DMS79 treated with DMSO at 0.1 percent for 48 hours (cell line): ENCODE data around the gene IPO4.
"Not testable (repeated sequence)": the region's sequence is repeated elsewhere in the genome, so short reads cannot be mapped to it uniquely, and the experiment has no call there.

ENCODE experiments used
- DNase-seq: peaks from one replicate; lab custom pipeline; 2025; lab: John Stamatoyannopoulos, UW

IPO4 gene

DNA sequence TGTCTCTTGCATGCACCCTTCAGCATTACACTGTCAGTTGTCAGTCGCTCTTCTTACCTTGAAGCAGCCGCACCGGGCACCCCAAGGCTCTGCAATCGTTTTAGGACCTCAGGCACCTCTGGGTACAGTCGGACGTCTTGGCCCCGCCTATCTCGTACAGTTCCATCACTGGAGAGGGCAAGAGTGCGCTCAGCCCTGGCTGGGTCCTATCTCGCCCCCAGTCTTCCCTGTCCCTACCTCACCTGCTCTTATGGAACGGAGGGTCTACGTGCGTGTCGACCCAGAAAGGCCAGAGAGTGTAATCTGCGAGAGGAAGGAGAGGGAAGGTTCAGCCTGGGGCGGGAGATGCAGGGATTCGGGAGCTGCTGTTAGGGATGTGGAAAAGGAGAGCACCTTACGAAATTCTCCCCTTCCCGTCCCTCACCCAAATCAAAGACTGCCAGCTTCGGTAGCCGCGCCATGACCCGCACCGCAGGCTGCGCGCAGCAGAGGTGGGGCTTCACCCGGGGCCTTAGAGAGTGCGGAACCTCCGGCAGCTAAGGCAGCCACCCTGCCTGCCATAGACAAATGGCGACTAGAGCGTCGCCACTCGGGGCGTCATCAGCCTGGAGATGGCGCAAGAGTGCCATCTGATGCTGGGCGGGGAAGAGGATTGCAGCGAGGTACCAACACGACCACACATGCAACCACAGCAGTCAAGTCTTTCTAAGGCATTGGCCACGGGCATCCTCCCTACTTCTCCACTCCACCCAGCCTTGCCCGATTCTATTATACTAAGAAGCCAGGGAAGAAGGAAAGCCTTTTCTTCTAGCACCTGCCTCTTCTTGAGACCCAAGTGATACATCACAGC, 27.1 kb upstream of the IPO4 start, which contains the start of gene MDP1:
Gene MDP1, minus strand, starts transcription at position 572 of the 850 bp plus-strand sequence. Its CDS starts 111 bp downstream, at position 461.
- peak; percentile 92 for DNase-seq

DNA sequence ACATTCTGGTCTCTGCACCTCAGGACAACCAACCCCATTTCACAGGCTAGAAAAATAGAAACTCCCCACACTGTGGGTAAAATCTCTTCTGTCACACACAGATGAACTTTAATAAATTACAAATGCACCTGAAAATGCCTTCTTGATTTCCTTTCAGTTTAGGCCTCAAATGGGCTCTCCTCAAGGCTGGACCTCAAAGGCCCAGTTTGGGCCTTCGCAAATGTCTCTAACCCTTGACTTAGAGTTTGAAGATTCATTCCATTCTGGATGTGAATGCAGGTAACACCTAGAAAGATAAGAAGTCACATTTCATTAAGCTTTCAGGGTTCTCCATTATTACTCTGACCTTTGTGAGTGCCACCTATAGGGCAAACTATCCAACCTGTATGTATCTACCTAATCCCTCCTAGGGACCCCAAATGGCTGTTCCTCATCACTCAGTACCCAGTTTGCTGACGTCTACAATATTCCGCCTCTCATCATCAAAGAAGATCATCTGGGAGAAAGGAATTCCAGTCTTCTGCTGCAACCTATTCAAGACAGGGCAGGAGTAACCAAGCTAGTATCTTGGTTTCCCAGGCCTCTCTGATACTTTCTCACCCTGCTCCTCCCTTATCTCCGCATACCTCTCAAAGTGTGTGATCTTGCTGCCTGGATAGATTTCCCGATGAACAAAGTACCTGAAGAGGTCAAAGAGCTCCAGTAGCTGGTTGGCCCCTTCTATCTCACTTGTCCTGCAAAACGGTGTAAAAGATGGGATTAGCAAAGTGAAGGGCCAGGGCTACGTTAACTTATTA, 25.4 kb upstream of the IPO4 start:
- no peak for DNase-seq

DNA sequence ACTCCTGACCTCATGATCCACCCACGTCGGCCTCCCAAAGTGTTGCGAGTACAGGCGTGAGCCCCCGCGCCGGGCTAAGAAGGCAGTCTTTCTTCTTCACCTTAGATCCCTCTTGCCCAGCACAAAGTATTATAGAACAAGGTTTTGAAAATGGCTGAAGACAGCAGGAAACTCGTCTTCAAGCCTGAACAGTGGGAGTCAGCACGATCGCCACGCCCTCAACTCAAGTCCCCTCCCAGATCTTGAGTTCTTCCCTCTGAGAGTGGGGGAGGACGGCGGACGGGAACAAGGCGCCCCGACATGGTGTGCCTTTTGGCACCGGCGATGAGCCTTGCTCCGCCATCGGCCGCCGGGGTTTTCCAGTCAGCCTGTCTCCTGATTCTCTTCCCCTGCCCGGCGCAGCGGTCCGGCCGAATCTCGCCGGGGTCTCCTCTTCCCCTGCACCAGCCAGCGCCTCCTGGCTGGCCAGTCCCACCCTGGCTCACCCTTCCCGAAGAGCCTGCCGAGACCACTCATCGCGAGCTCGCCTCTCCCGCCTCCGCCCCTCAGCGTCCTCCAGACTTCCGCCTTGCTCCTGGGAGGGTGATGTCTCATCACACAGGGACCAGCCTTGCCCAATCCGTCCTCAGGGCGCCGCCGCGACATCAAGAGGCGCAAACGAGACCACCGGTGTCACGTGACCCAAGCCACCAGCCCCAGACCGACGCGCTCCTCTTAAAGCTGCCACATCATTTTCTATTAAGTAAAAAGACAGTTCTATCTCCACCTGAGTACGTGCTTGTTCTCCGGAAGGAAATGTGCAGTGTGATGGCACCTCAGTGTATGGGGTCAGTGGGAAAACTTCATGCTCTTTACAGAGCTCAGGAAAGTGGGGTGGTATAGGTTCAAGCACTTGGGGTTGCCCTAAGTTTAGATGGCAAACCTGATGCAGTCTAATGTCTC, 24.6 kb upstream of the IPO4 start, which contains the start of gene CHMP4A:
Gene CHMP4A, minus strand, starts transcription at position 565 of the 942 bp plus-strand sequence. Its CDS starts 49 bp downstream, at position 516.
- DNase-seq = peak; percentile 99

DNA sequence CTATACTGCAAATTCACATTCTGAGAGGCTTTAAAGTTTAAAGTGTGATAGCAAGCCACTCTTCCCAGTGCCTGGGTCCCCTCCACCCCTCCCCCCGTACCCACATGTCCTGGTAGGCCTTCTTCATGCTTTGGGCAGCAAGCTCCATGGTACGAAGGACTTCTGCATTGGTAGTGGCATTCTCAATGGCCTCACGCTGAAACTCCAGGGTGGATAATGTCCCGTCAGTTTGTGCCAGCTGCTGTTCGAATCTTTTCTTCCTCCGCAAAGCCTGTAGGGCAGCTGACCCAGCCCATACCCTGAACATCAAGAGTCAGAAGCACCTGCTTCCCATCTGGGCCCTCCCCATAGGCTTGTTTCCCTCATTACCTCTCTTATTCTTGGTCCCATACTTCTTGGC, 22.7 kb upstream of the IPO4 start:
- DNase-seq = no peak

DNA sequence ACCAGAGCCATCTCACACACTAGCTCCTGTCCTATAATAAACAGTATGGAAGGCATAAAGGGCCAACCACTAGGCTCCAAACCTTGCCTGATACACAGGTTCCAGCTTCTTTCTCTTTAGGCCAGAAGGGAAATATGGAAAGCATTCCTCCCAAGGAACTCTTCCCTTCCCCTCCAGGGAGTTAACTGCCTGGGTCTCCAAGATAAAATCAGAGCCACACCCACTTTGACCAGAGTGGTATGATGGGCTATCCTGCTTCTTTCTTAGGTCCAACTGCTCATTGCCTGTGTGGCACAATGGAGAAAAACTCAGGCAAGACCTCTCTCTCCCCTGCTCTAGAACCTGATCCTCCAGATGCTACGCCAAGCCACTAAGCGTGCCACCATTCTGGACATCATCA, 19.0 kb upstream of the IPO4 start:
- no peak for DNase-seq

DNA sequence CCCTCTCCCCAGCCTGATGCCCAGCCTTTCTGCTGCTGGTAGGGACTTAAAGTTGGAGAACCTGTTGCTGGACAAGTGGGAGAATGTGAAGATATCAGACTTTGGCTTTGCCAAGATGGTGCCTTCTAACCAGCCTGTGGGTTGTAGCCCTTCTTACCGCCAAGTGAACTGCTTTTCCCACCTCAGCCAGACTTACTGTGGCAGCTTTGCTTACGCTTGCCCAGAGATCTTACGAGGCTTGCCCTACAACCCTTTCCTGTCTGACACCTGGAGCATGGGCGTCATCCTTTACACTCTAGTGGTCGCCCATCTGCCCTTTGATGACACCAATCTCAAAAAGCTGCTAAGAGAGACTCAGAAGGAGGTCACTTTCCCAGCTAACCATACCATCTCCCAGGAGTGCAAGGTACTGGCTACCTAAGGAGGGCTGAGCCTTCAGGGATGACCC, 18.5 kb upstream of the IPO4 start:
- no peak for DNase-seq

DNA sequence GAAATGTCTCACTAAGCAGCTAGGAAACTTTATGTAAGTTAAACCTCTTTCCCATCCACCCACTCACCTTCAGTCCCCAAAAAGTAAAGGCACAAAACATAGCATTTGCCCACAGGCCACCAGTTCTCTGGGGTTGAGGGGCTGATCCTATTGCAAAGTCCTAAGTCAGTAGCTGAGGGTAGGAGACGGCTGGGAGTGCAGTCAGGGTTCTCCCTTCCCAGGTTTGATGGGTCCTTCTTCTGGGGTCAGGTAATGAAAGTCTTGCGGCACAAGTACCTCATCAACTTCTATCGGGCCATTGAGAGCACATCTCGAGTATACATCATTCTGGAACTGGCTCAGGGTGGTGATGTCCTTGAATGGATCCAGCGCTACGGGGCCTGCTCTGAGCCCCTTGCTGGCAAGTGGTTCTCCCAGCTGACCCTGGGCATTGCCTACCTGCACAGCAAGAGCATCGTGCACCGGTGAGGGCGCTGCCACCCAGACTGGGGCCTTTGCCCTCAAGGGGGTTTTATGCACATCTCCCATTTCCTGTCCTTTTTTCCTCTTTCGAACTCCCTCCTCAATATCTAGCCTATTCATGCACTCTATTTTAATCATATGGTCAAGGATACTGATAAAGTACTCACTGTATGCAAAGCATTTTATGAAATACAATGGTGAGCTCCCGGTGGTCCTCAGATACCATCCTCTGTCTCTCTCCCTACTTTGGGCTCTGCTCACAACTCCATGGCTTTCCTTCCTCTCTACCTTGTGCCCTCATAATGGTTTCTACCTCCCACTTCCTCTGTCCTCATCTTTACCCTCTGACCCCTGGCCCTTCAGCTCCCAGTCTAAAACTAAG, 17.9 kb upstream of the IPO4 start:
- no peak for DNase-seq

DNA sequence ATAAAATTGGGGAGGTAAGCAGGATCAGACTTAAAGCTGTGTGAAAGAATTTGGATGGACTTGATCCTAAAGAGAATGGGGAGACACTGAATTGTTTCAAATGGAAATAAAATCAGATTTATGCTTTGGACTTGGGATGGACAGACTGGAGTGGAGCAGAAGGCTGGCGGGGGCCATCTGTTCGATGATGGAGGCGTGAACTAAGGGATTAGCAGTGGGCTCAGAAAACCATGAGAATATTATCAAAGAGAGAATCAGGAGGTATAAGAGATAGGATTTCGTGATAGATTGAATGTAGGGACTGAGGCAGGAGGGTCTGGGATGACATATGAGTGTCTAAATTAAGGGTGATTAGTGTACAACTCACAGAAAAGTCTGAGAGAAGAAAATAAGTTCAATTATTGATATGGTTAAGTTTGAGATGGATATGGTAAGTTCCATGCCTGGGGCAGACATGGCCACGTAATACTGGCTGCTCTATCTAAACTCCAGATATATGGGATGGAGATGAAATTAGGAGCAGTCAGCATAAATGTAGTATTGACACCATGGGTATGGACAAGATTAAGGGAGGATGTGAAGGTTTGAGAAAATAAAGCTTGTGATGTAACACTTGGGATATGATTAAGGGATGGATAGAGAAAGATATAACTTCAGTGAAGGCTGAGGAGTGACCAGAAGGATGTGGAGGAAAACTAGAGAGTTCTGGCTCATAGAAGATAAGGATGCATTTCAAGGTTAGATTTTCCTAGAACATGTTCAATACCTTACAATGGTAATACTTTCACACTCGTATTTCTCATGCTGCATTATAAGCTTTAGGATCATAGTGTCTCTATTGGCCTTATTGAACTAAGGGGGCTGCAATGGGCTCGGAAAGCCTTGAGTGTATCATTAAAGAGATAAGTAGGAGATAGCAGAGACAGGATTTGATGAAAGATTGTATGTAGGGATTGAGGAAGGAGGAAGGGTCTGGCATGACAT, 15.8 kb upstream of the IPO4 start:
- no peak for DNase-seq

DNA sequence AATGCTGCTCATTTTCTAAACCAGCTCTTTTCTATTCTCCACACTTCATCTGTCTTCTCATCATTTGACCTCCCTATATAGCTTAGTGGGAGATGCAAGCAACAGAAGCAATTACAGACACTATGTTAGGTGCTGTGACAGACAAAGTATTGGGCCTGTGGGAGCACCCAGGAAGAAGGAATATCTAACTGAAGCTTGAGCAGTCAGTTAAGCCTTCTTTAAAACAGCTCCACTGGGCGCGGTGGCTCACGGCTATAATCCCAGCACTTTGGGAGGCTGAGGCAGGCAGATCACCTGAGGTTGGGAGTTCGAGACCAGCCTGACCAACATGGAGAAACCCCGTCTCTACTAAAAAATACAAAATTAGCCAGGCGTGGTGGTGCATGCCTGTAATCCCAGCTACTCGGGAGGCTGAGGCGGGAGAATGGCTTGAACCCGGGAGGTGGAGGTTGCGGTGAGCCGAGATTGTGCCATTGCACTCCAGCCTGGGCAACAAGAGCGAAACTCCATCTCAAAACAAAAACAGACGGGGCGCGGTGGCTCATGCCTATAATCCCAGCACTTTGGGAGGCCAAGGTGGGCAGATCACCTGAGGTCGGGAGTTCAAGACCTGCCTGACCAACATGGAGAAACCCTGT, 14.8 kb upstream of the IPO4 start:
- not testable (repeated sequence) for DNase-seq

DNA sequence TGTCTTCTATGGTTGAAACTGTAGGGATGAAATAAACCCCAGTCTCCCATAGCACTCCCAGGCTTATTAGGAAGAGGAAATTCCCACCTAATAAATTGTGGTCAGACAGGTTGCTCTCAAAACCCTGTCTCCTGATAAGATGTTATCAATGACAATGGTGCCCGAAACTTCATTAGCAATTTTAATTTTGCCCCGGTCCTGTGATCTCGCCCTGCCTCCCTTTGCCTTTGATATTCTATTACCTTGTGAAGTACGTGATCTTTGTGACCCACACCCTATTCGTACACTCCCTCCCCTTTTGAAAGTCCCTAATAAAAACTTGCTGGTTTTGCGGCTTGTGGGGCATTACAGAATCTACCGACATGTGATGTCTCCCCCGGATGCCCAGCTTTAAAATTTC, 13.9 kb upstream of the IPO4 start:
- not testable (repeated sequence) for DNase-seq

DNA sequence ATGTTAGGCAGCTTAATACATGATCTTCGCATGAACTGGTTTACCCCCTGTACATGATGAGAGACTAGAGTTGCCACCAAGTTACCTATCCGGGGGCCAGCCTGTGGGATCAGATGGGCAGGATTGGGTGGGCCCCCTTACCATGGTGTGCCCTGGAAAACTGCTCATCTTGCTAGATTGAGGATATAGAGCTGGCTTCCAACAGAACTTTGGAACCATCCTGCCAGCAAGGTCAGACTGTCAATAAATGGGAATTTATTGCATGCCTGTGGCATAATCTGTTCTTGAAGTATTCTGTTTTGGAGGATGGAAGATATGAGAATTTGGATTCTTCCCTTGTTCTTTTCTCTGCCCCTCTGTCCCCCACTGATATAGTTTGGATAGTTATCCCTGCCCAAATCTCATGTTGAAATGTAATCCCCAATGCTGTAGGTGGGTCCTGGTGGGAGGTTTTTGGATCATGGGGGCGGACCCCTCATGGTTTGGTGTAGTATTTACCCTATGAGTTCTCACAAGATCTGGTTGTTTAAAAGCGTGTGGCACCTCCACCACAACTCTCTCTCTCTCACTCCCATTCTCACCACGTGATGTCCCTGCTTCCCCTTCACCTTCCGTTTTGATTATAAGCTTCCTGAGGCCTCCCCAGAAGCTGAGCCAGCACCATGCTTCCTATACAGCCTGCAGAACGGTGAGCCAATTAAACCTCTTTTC, 10.4 kb upstream of the IPO4 start:
- no peak for DNase-seq

DNA sequence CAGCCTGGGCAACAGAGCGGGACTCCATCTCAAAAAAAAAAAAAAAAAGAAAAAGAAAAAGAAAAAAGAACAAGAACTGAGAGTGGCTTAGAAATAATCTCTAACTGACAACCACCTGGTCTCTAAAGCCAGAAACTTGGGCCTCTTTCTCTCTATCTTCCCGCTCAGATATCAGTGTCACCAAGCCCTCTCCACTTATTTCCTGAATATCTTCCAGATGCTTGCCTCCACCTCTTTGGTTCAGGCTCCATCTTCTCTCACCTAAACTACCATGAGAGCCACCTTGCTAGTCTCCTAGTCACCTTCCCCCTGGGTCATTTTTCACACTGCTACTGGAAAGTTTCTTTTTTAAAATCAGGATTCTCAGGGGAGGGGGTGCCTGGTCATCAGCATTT, 8.4 kb upstream of the IPO4 start:
- DNase-seq = no peak

DNA sequence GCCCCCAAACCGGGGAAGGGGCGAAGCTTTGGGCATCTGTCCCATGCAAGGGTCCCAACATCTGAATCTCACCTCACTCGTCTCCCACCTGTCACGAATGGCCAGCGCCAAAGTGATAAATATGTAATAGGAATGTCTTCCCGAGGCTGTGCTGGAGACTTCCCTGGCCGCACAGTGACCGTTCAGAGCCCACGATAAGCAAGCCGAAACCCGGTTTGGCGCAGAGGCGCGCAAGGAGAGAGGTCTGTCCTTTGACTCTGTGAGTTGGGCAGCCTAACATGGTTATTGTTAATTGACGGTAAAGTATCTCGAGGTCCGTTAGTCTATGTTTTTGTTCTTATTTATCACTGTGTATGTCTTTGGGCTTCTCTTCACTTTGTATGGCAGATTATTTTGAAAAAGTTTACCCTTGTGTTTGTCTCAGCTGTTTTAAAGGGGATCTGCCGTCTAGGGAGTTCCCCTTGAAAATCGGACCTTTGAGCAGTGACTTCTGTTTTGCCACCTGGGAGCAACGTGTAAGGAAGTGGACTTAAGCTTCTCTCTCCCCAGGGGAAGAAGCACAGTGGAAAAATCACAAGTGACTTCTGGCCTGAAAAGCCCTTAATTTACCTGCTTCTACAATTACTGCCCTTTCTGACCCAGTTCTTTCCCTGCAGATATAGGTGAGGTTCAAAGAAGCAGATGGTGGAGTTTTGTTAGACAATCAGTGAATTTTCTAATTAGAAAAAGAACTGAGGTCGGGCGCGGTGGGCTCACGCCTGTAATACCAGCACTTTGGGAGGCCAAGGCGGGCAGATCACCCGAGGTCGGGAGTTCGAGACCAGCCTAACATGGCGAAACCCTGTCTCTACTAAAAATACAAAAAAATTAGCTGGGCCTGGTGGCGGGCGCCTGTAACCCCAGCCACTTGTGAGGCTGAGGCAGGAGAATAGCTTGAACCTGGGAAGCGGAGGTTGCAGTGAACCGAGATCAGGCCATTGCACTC, 7.7 kb upstream of the IPO4 start:
- peak; percentile 37 for DNase-seq

DNA sequence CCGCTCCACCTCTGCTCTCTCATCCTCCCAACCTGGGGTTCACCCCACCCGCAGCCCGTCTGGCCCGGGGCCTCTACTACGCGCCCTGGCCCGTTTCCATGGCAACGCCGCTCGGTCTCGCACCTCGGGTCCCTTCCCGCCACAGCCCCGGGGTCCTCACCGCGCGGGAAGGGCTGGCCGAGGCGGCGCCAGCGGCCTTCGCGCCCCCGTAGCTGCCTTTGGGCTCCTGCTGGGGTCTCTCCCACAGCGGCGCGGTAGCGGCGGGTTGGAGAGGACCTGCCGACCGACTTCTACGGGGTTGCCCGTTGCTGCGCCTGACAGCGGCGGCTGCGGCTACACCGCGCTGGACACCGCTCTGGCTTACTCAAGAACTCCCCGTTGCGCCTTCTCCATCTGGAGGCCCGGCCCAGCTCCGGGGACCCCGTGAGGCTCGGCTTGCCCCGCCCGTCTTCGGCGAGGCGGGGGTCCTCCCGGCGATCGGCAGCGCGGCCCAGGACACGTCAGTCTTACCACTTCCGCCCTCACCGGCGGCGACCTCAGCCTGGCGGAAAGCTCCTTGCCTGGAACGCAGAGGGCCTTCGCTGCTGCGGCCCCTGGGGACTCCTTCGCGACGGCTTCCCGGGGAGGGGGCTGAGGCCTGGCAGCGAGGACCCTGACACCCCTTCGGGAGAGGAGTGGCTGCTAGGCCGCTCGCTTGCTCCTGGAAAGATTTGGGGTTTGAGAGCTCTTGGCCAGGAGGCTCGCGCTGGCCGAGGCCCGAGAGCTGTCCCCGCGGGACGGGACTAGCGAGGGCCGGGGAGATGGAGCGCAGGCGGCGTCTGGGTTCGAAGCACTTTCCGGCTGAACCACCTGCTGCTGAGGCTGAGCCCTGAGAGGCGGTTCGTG, 6.8 kb upstream of the IPO4 start, which contains the start of gene TM9SF1:
Gene TM9SF1, minus strand, starts transcription at position 256 of the 885 bp plus-strand sequence. CDS start 422 bp downstream, outside the sequence.
- DNase-seq = peak; percentile 85

DNA sequence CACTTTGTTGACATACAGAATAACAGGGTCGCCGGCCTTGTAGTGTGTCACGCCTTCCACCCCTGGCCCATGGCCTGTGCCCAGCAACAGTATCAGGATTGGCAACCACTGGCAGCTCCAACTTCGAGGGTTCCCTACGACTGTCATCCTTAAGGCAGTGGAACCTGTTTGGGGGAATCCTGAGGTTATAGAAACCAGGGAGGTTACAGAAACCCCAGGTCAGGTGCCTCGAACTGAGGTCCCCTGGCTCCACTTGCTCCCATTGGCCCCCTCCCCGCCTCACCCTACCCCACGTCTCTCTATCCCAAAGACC, 6.2 kb upstream of the IPO4 start:
- DNase-seq = no peak

DNA sequence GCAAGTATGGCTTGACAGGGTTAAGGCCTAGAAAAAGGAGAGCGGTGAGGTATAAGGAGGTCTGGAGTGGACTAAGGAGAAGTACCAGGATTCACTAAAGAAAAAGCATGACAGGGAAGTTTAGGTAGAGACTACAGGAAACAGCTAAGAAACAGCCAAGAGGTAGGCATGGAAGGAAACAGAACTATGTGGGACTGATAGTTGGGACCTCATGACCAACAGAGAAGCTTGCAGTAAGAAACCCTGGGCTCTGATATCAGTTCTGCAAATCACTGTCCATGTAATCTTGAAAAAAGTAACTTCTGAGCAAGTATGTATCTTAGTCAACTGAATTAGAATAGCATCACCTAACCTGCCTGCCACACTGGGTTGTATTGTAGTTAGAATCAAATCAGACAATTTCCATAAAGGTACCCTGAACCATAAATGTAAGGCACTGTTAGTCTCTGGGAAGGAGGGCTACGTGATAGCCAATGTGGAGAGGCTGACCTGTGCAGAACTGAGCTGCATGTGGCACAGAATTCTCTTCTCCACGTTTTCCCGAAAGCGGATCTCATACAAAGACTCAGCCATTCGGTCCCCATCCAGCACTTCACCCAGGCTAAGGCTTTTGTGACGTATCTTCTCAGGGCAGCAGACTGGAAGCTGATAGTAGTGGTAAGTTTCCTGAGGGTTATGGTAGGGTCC, 5.7 kb upstream of the IPO4 start:
- DNase-seq = no peak
